ENCODE measurements around the gene L1CAM.
"Not testable (repeated sequence)": the region's sequence is repeated elsewhere in the genome, so short reads cannot be mapped to it uniquely, and the experiment has no call there.

Gene L1CAM

DNA sequence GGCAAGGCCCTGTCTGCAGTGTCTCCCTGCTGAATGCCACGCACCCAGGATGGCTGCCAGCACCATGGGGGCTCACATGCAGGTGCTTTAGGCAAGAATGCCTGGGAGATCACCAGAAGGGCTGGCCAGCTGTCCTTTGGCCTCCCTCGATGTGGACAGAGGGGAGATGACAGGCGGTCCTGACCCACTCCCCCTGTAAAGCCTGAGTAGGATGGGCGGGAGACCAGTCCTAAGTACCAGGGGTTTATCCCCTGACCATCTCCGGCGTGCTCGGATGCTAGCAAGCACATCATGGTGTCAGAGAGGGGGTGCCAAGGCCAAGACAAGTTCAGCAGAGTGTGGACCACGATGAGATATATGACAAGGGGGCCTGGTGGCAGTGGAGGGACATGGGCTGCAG lies 60.9 kb downstream of the L1CAM start:
- DNase-seq, result no peak

DNA sequence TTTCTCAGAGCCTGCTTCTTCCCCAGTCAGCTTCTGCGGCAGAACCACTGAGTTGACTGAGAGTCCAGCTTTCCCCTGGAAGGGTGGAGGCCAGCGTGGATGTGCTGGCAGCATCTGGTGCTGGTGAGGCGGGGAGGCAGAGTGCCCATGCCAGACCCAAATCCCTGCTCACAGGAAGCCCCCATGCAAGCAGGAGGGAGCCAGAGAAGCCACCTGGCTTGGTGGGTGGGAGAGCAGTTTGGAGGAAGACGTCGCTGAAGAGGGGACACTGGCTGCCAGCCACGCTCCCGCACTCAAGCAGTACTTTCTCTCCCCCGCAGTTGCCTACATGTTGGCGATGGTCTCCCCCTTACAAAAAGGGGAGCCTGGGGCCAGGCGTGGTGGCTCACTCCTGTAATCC lies 61.6 kb downstream of the L1CAM start:
- DNase-seq, result no peak

DNA sequence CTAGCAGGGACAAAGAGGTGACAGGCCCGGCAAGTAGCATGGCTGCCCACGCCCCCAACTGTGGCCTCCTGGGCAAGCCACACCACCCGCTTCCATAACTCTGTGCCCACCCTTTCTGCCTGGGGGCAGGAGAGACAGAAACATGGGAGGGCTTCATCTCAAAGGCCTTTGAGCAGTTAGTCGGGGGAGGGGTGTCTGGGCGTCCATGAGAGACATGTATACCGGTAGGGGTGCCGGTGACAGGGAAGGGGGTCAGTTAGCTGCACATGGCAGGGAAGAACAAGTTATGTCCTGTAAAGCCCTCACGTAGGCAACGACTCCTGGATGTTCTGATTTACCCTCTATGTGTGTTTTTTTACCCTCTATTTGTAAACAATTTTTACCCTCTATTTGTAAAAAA lies 64.9 kb downstream of the L1CAM start:
- DNase-seq, result no peak

DNA sequence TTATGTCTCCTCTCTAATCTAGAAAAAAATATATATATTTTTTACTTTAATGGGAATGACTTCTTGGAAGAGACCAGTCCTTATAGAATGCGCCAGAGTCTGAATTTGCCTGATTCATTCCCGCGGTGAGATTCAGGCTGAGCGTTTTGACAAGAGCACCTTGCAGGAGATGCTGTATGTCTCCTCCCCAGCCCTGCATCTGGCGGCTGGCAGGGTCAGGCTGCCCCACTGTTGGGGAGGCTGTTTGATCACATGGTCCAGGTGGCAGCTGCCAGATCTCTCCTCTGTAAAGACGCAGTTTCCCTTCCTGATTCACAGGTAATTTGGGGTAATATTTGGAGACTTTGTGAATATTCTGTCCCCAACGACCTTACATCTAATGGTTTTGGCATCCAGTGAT lies 65.4 kb downstream of the L1CAM start:
- DNase-seq, result no peak

DNA sequence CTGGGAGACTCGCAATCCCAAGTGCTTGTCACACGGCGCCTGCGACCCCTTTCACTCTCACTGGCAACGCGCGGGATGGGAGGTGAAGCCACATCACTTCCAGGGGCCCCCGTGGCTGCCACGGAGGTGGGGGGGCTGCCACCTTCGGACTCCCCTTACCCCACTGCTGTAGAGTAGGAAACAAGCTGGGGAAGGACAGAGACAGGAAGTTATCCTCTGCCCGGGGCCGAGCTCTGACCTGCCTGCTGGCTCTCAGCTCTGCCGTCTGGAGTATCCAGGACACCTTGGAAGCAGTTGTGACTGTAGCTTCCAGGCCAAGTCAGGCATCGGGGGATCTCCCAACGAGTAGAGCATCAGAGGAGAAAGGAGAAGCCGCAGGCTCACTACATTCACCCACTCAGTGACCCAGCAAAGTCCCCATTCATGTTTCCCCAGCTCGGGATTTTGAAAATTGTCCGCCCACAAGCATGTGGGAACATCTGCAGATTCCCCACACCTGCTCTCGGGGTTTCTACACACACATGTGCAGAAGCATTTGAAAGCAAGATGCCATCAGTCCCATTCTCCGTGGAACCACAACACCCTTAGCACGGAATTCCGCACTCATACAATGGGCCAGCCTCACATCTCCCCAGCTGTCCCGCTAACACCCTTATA lies 66.5 kb downstream of the L1CAM start:
- no peak for DNase-seq

DNA sequence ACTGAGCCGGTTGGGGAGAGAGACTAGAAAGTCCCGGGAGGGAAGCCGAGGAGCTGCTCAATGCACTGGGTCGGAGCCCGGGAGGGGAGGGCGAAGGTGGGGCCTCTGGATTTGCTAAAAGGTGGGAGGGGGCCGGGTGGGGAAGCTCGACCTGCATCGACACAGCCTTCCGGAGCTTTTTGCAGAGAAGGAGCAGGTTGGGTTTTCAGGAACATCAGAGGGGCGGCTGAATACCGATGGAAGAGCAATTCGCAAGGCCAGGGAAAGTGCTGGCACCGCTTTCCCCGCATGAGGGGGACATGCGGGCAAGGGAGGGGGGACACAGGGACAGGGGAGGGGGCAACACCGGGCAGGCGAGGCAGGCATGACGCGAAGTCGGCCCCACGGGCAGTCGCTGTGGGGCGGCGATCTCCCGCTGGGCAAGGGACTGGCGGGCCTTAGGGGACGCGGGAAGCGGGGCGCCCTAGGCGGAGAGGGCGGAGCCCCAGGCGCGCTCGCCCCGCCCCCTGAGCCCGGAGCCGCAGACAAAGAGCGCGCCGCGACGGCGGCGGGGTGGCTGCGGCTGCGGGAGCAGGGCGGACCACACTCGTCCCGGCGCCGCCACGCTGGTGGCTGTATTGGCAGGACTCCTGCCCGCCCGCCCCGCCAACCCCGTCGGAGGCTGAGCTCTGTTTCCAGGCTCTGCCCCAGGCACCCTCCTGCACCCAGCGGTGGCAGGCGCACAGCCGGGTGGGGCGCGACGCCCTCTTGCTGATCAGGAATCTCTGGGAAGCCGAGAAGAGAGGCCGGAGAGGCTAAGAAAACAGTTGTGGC lies 67.2 kb downstream of the L1CAM start:
- DNase-seq, result peak; percentile 43 to 46

DNA sequence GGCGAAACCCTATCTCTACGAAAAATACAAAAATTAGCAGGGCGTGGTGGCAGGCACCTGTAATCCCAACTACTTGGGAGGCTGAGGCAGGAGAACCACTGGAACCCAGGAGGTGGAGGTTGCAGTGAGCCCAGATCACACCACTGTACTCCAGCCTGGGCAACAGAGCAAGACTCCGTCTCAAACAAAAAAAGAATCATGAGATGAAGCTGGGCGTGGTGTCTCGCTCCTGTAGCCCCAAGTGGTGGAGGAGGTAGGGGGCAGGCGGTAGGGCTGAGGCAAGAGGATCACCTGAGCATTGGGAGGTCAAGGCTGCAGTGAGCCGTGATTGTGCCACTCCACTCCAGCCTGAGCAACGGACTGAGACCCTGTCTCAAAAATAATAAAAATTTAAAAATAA lies 67.9 kb downstream of the L1CAM start:
- not testable (repeated sequence) for DNase-seq

DNA sequence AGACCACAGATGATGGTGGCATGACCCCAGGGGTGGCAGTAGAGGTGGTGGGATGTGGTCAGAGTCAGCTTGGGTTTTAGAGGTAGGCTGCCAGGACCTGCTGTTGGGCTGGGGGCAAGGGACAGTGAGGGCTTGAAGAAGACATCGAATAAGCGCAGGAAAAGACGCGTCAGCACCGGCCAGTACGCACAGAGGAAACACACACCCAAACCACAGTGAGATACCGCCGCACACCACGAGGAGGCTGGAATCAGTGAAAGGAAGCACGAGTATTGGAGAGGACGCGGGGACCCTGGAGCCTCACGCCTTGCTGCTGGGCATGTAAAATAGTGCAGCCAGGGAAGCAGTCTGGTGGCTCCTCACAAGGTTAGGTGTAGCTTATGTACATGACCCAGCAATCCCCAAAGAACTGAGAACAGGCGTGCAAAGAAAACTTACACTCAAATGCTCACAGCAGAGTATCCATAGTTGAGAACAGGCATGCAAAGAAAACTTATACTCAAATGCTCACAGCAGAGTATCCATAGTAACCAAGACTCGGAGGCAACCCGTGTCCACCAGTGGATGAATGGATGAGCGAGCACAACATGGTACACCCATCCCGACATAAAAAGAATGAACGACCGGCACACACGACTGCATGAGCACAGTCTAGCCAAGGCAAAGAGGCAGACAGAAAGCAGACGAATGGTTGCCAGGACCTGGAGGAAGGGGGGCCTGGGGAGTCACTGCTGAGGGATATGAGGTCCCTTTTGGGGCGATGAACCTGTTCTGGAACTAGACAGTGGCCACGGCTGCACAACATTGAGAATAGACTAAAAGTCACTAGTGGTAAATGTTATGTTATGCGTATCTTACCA lies 68.9 kb downstream of the L1CAM start:
- no peak for DNase-seq

DNA sequence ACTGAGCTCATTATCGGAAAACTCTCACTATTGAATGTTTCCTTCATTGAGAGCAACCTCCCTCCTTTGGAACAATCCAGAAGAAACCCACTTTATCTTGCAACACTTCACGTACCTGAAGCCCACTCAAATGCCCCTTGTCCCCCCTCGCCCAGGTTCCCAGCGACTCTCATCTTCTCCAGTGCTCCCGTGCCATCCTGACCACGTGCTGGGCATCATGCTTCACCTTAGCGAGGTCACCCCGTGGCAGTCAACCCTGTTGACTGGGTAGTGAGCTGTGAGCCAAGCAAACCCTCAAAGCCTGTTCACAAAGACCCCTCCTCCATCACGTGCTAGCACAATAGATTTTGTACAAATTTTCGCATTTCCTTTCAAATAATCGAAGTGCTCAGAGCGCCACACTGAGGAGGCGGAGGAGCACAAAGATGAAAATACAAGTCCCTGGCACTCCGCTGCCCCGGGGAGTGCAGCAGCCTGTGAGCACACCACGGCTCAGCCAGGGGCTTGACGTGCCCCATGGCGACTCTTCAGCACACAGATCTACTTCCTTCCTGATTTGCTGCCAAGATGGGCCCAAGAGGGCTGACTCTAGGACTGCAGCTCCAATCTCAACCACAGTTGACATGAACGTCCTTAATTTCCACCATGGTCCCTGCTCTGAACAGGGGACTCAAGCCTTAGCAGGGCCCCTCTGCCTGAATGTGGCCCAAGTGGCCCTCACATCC lies 71.2 kb downstream of the L1CAM start:
- DNase-seq, result no peak

DNA sequence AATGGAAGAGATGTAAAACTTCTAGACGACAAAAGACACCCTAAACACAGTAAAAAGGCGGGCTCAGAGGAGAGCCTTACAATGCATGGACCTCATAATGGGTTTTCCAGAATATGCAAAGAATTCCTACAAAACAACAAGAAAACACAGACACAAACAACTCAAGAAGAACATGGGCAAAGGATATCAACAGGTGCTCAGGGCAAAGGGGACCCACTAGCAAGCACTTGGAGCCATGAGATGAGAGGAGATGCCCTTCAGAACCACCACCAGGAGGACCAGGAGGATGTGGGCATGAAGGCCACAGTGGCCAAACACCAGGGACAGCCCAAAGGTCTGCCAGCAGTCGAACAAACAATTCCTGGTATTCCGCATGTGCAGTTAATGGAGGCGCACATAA lies 72.8 kb downstream of the L1CAM start:
- DNase-seq, result no peak

DNA sequence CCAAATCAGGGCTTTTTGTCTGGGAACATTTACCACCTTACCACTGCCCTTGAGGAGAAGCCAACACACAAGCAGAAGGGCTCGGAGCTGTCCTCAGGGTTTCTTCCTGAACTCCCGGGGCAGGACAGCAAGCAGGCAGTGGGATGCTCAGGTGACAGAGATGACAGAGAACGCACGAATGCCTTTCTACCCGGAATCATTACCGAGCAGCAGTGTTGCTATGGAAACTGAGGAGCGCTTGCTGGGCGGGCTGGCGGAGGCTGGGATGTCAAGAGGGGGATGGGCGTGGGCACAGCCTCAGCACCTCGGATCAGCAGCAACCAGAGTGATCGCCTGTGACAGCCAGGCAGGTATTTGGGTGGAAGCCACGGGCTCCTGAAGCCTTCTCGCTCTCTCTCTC lies 73.8 kb downstream of the L1CAM start:
- peak in 1 of 2 experiments; percentile 35 for DNase-seq
